ACC112 (cell line): Measurements from ENCODE around the gene SARDH.
"Not testable (repeated sequence)": the region's sequence is repeated elsewhere in the genome, so short reads cannot be mapped to it uniquely, and the experiment has no call there.

Experiments used
- H2AFZ ChIP-seq: fragments of 200-600 bp; sonication (generic); one replicate; pipeline ENCODE4 v1.6.0; 2017; ENCODE audit warnings: antibody characterized with exemption, low read length; ENCODE audit not compliant: unreplicated experiment
- H3K27ac ChIP-seq: fragments of 200-600 bp; sonication (generic); 2 replicates; pipeline ENCODE4 v1.5.1; 2014; ENCODE audit warnings: low read depth, mild to moderate bottlenecking, antibody characterized with exemption, low read length, moderate library complexity
- H3K27me3 ChIP-seq: fragments of 200-600 bp; sonication (generic); 2 replicates; pipeline ENCODE4 v1.6.1; 2014; ENCODE audit warnings: mild to moderate bottlenecking, antibody characterized with exemption, low read length, moderate library complexity, mixed read lengths; ENCODE audit not compliant: insufficient read depth
- H3K36me3 ChIP-seq: fragments of 200-600 bp; sonication (generic); 2 replicates; pipeline ENCODE4 v1.6.1; 2016; ENCODE audit warnings: mild to moderate bottlenecking, antibody characterized with exemption, low read length, moderate library complexity, mixed read lengths; ENCODE audit not compliant: insufficient read depth
- H3K4me1 ChIP-seq: fragments of 200-600 bp; sonication (generic); one replicate; pipeline ENCODE4 v1.6.1; 2016; ENCODE audit warnings: low read length, mixed read lengths; ENCODE audit not compliant: insufficient read depth, unreplicated experiment, control insufficient read depth
- H3K4me3 ChIP-seq: fragments of 200-600 bp; sonication (generic); 2 replicates; pipeline ENCODE4 v1.5.1; 2014; ENCODE audit warnings: mild to moderate bottlenecking, low read depth, low read length
- H3K79me2 ChIP-seq: fragments of 200-600 bp; sonication (generic); one replicate; pipeline ENCODE4 v1.6.0; 2016; ENCODE audit warnings: low read length; ENCODE audit not compliant: control insufficient read depth, unreplicated experiment, insufficient read depth

The SARDH gene

GRCh38 chr9:133626008-133626407 is 112.1 kb downstream of the SARDH start:
- H3K27me3 ChIP-seq, result peaks cover 80% of the 10 kb centered on the region
- not testable (repeated sequence) for H3K27ac ChIP-seq, H2AFZ ChIP-seq, H3K79me2 ChIP-seq, H3K36me3 ChIP-seq, H3K4me3 ChIP-seq, H3K4me1 ChIP-seq

DNA sequence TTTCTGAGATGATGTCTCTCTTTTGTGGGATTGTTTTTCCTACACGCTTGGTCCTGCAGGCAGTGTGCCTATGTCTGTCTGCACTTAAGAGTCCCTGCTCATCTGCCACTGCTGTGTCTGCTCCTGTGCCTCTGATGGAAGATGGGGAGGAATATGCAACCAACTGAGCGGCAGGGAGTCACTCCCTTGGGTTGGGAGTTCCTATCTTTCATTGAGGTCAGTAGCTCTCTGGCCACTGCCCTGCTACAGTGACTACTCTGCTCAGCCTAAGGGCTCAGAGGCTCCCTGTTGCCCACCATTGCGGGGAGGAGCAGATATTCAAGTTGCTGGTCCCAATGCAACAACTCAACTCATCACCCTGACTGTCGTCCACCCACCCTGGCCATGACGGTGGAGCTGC is 115.6 kb downstream of the SARDH start:
- Histone ChIP-seq H3K27me3 (peaks cover 96% of the 10 kb centered on the region), H3K4me3 (no peak overlapping the region), H3K4me1 (no peaks in the 10 kb centered on the region), H2AFZ (no peak overlapping the region), H3K79me2 (no peaks in the 10 kb centered on the region), H3K36me3 (no peaks in the 10 kb centered on the region), H3K27ac (no peak overlapping the region)

DNA sequence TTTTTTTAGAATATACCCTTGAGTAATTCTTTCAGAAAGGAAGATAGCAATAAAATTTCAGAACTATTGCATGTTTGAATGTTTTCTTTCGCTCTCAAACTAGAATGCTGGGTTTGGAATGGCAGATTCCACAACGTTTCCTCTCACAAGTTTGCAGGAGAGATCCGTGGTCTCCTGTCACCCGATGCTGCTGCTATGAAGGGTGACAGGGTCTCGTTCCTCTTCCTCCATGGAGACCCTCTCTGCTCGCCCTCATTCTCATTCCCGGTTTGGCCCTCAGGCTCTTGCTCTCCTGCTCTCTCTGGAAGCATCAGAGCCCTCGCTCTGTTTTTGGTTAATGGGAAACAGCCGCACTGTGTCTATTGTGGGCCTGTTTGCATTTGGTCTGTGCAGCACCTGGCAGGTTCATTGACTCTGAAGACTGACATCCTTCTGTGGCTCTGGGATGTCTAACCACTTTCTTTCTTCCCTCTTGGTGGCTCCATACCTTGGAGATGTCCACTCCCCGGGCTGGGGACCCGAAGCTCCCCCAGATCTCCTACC is 116.4 kb downstream of the SARDH start:
- Histone ChIP-seq H3K27ac (no peak overlapping the region), H2AFZ (no peak overlapping the region), H3K4me1 (no peaks in the 10 kb centered on the region), H3K36me3 (no peaks in the 10 kb centered on the region), H3K79me2 (no peaks in the 10 kb centered on the region), H3K27me3 (peaks cover 96% of the 10 kb centered on the region), H3K4me3 (no peak overlapping the region)

- Histone ChIP-seq H3K27me3 (peaks cover 96% of the 10 kb centered on the region), H3K36me3 (no peaks in the 10 kb centered on the region), H3K4me3 (no peak overlapping the region), H3K4me1 (no peaks in the 10 kb centered on the region), H3K27ac (no peak overlapping the region), H2AFZ (no peak overlapping the region), H3K79me2 (no peaks in the 10 kb centered on the region)
Observed at GRCh38 chr9:133619791-133620190, 118.4 kb downstream of the SARDH start.

DNA sequence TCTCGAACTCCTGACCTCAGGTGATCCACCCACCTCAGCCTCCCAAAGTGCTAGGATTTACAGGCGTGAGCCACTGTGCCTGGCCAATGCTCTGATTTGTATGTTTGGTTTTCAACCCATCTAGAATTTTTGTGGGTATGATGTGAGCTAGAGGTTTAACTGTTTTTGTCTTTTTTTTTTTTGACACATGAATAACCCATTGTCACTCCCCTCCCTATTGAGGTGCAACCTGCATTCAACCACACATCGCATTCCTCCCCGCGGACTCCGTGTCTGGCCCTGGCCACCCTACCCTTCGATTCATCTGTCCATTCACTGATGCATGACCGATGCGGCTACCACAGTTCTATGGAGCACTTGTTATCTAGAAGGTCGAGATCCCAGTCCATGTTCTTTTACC is 119.4 kb downstream of the SARDH start:
- Histone ChIP-seq H2AFZ (no peak overlapping the region), H3K27me3 (peaks cover 97% of the 10 kb centered on the region), H3K4me1 (no peaks in the 10 kb centered on the region), H3K27ac (no peak overlapping the region), H3K4me3 (no peak overlapping the region), H3K79me2 (no peaks in the 10 kb centered on the region), H3K36me3 (no peaks in the 10 kb centered on the region)

DNA sequence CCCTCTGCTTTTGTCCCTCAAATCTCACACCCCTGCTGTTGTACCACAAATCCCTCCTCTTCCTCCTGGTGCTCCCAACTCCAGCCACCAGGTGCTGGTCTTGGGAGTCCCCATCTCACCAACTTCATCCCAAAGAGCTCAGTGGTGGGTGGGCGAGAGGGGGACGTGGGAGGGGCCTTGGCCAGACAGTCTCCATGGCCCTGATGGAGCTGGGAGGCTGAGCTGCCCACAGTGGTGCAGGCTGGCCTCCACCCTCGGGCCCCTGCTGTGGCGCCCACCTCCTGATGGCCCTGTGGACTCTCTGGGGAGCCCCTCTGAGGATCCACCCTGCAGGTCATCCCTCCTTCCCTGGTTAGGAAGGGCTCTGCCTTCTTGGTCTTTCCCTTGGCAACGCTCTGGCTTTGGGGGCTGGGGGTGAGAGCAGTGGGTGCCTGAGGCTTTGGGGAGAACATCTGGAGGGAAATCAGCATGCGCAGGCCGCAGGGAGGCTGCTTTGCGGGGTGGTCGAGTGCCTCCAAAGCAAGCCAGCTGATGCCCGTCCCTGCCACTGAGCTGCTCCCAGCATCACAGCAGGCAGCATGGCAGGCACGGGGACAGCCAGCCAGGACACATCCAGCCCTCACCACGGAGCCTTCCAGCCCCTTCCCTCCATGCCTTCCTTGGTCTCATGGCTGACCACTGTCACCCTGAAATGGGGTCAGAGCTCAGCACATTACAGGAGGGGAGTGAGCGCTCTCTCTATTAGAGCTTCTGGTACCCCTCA is 121.3 kb downstream of the SARDH start:
- H3K36me3 ChIP-seq, result no peaks in the 10 kb centered on the region
- H3K27me3 ChIP-seq, result peaks cover 97% of the 10 kb centered on the region
- no peak overlapping the region for H3K4me3 ChIP-seq

GRCh38 chr9:133615606-133616188 is 122.5 kb downstream of the SARDH start:
- Histone ChIP-seq H3K27ac (no peak overlapping the region), H3K4me1 (no peaks in the 10 kb centered on the region), H3K27me3 (peaks cover 98% of the 10 kb centered on the region)

More for the DNA sequence above, 121.3 kb downstream of the SARDH start:
- Histone ChIP-seq H2AFZ (no peak overlapping the region), H3K27ac (no peak overlapping the region), H3K4me1 (no peaks in the 10 kb centered on the region), H3K79me2 (no peaks in the 10 kb centered on the region)

GRCh38 chr9:133615186-133615585 is 123.0 kb downstream of the SARDH start:
- no peaks in the 10 kb centered on the region for H3K79me2 ChIP-seq
- no peaks in the 10 kb centered on the region for H3K36me3 ChIP-seq
- no peaks in the 10 kb centered on the region for H3K4me1 ChIP-seq
- H2AFZ ChIP-seq, result no peak overlapping the region
- peaks cover 99% of the 10 kb centered on the region for H3K27me3 ChIP-seq
- no peak overlapping the region for H3K4me3 ChIP-seq
- H3K27ac ChIP-seq, result no peak overlapping the region

More at GRCh38 chr9:133615606-133616188, 122.5 kb downstream of the SARDH start:
- Histone ChIP-seq H3K36me3 (no peaks in the 10 kb centered on the region), H2AFZ (no peak overlapping the region), H3K4me3 (no peak overlapping the region), H3K79me2 (no peaks in the 10 kb centered on the region)

GRCh38 chr9:133614678-133615077 is 123.5 kb downstream of the SARDH start:
- Histone ChIP-seq H3K4me1 (no peaks in the 10 kb centered on the region), H3K36me3 (no peaks in the 10 kb centered on the region), H3K79me2 (no peaks in the 10 kb centered on the region), H3K4me3 (no peak overlapping the region), H3K27me3 (peaks cover 98% of the 10 kb centered on the region), H3K27ac (no peak overlapping the region), H2AFZ (no peak overlapping the region)

DNA sequence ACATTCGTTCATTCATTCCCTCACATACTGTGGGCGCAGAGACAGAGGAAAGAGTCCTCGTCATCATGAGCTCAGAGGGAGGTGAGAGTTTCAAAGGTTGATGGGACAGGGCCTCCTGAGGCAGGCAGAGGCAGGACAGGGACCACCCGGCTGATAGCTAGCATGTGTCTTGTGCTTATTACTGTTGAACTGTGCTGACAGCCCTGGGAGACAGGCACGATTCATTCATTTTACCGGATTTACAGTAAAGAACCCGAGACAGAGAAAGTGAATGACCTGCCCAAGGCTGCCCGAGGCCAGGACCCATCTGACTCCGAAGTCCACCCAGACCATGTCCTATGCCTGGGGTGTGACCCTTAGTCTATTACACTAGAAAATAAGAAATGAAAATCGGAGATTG is 124.1 kb downstream of the SARDH start:
- Histone ChIP-seq H3K4me1 (no peaks in the 10 kb centered on the region), H2AFZ (no peak overlapping the region), H3K27ac (no peak overlapping the region), H3K79me2 (no peaks in the 10 kb centered on the region), H3K4me3 (no peak overlapping the region), H3K27me3 (peaks cover 96% of the 10 kb centered on the region), H3K36me3 (no peaks in the 10 kb centered on the region)
